Measurements from ENCODE around the gene EIF2B5. TPM values are rescaled to one million over a fixed set of nuclear protein-coding genes. Genes with fewer than 3 reads are reported as not detected.
A peak's percentile ranks its signal among the peaks of the same experiment; 100 is the strongest.

EIF2B5 gene
- total and polyA plus RNA-seq, 2 of the 13 experiments (the other 11 are each of a cell fraction or from before 2014, with no cell fraction given) = 38.4 to 60.2 TPM

DNA sequence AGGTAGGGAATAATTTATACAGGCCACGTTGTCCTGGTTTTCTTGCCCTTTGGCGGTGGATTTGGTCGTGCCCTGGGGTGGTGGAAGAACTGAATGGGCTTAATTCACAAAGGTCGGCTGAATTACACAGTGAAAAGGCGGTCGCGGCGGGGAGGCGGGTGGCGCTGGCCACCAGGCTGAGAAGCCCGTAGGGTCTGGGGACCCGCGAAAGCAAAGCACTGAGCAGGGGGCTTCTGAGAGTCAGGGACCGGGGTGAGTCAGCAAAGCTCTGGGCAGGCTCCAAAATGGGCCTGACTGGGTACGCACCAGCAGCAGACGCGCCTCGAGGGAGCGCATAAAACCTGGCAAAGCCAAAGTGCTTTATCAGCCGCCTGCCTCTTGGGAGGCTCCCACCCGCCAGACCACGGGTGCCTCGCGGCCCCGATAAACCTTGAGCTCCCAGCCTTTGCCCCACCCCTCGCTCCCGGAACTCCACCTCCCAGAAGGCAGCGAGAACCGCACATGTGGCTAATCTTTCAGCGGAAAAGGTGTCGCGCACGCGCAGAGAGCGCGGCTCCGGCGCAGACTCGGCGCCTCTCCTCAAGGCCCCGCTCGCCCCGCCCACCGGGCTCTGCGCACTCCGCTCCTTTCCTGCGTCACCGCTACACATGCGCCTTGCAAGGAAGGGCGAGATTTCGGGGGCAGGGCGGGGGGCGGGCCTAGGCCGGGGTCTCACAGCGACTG, 50.5 kb downstream of the EIF2B5 start (continued):
- TF ChIP-seq, protein P1, sequence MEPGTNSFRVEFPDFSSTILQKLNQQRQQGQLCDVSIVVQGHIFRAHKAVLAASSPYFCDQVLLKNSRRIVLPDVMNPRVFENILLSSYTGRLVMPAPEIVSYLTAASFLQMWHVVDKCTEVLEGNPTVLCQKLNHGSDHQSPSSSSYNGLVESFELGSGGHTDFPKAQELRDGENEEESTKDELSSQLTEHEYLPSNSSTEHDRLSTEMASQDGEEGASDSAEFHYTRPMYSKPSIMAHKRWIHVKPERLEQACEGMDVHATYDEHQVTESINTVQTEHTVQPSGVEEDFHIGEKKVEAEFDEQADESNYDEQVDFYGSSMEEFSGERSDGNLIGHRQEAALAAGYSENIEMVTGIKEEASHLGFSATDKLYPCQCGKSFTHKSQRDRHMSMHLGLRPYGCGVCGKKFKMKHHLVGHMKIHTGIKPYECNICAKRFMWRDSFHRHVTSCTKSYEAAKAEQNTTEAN (CRISPR knock-in tag; conservative IDR thresholded peaks at IDR 0.05) = no peak
- no peak for TF ChIP-seq ZNF740 (CRISPR knock-in tag; IDR thresholded peaks at IDR 0.05)
- peak; percentile 61 for TF ChIP-seq CREM (IDR thresholded peaks at IDR 0.05)
- no peak for TF ChIP-seq CREM (CRISPR knock-in tag; IDR thresholded peaks at IDR 0.05)
- peak; percentile 49; the same call in 1 of the 2 replicates for TF ChIP-seq XBP1 (CRISPR knock-in tag; IDR thresholded peaks at IDR 0.05)
- no peak for TF ChIP-seq PRDM10 (CRISPR knock-in tag; IDR thresholded peaks at IDR 0.05; ENCODE audit: low read depth)
- TF ChIP-seq, protein P2, sequence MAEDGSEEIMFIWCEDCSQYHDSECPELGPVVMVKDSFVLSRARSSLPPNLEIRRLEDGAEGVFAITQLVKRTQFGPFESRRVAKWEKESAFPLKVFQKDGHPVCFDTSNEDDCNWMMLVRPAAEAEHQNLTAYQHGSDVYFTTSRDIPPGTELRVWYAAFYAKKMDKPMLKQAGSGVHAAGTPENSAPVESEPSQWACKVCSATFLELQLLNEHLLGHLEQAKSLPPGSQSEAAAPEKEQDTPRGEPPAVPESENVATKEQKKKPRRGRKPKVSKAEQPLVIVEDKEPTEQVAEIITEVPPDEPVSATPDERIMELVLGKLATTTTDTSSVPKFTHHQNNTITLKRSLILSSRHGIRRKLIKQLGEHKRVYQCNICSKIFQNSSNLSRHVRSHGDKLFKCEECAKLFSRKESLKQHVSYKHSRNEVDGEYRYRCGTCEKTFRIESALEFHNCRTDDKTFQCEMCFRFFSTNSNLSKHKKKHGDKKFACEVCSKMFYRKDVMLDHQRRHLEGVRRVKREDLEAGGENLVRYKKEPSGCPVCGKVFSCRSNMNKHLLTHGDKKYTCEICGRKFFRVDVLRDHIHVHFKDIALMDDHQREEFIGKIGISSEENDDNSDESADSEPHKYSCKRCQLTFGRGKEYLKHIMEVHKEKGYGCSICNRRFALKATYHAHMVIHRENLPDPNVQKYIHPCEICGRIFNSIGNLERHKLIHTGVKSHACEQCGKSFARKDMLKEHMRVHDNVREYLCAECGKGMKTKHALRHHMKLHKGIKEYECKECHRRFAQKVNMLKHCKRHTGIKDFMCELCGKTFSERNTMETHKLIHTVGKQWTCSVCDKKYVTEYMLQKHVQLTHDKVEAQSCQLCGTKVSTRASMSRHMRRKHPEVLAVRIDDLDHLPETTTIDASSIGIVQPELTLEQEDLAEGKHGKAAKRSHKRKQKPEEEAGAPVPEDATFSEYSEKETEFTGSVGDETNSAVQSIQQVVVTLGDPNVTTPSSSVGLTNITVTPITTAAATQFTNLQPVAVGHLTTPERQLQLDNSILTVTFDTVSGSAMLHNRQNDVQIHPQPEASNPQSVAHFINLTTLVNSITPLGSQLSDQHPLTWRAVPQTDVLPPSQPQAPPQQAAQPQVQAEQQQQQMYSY (CRISPR knock-in tag; IDR thresholded peaks at IDR 0.05) = no peak; the same call in 1 of the 2 replicates
- peak; percentile 79 for TF ChIP-seq HCFC1 (IDR thresholded peaks at IDR 0.05; ENCODE audit: low read depth, low read length)
- TF ChIP-seq, protein P3, sequence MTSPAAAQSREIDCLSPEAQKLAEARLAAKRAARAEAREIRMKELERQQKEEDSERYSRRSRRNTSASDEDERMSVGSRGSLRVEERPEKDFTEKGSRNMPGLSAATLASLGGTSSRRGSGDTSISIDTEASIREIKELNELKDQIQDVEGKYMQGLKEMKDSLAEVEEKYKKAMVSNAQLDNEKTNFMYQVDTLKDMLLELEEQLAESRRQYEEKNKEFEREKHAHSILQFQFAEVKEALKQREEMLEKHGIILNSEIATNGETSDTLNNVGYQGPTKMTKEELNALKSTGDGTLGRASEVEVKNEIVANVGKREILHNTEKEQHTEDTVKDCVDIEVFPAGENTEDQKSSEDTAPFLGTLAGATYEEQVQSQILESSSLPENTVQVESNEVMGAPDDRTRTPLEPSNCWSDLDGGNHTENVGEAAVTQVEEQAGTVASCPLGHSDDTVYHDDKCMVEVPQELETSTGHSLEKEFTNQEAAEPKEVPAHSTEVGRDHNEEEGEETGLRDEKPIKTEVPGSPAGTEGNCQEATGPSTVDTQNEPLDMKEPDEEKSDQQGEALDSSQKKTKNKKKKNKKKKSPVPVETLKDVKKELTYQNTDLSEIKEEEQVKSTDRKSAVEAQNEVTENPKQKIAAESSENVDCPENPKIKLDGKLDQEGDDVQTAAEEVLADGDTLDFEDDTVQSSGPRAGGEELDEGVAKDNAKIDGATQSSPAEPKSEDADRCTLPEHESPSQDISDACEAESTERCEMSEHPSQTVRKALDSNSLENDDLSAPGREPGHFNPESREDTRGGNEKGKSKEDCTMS (CRISPR knock-in tag; conservative IDR thresholded peaks at IDR 0.05) = no peak
- no peak for TF ChIP-seq TOE1 (CRISPR knock-in tag; IDR thresholded peaks at IDR 0.05)
- TF ChIP-seq ZNF652 (CRISPR knock-in tag; IDR thresholded peaks at IDR 0.05; ENCODE audit: borderline replicate concordance, low read depth) = no peak
- TF ChIP-seq, protein P4, sequence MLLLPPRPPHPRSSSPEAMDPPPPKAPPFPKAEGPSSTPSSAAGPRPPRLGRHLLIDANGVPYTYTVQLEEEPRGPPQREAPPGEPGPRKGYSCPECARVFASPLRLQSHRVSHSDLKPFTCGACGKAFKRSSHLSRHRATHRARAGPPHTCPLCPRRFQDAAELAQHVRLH (CRISPR knock-in tag; IDR thresholded peaks at IDR 0.05; ENCODE audit: borderline replicate concordance, low read depth) = 0 out of 2 replicates have a peak, but pooled peaks have one; percentile 36
- no peak for TF ChIP-seq ZNF30 (CRISPR knock-in tag; IDR thresholded peaks at IDR 0.05)
- 0 out of 2 replicates have a peak, but pooled peaks have one; percentile 34 for TF ChIP-seq KLF11 (CRISPR knock-in tag; IDR thresholded peaks at IDR 0.05)
- no peak for TF ChIP-seq ZSCAN20 (CRISPR knock-in tag; IDR thresholded peaks at IDR 0.05; ENCODE audit: borderline replicate concordance)
